Measurements from ENCODE around the gene NMT2. TPM values are rescaled to one million over a fixed set of nuclear protein-coding genes. Genes with fewer than 3 reads are reported as not detected.

Gene NMT2
- total RNA-seq, 1 experiment from 2014 or later = 15.7 TPM

GRCh38 chr10:15137636-15138035 lies 30.9 kb downstream of the NMT2 start:
- ChIA-PET CTCF (no interaction called here), POLR2A (ENCODE audit: low non-redundant PET) (interaction anchor here (0.7 kb wide), 1 partner anchor 84 kb away, joined by 10 read pairs; no protein-coding TSS in a partner anchor)
- no peak for DNase-seq (ENCODE audit: low spot score)
- Histone ChIP-seq H3K4me3 (ENCODE audit: low read depth, low read length, poor library complexity, severe bottlenecking) (no peak overlapping the region), H3K4me1 (ENCODE audit: insufficient read depth, low read length, poor library complexity, severe bottlenecking) (peaks cover 11% of the 10 kb centered on the region), H3K9me3 (ENCODE audit: low read depth, low read length, poor library complexity, severe bottlenecking) (no peaks in the 10 kb centered on the region), H3K27ac (ENCODE audit: low read depth, low read length, poor library complexity, severe bottlenecking) (no peak overlapping the region), H3K27me3 (replicated peaks; ENCODE audit: insufficient read depth, low read depth, low read length, poor library complexity) (no peaks in the 10 kb centered on the region), H3K36me3 (ENCODE audit: insufficient read depth, low read length, poor library complexity, severe bottlenecking) (no peaks in the 10 kb centered on the region)
- TF ChIP-seq CTCF (conservative IDR thresholded peaks at IDR 0.05; ENCODE audit: low read depth, low read length) = no peak
- no TSS peak for BruUV-seq (replicated peaks)
- intact Hi-C loops (cut with micrococcal nuclease; ENCODE audit: unreplicated experiment) = no loop called here

- Histone ChIP-seq H3K4me1 (ENCODE audit: insufficient read depth, low read length, poor library complexity, severe bottlenecking) (peaks cover 11% of the 10 kb centered on the region), H3K27me3 (replicated peaks; ENCODE audit: insufficient read depth, low read depth, low read length, poor library complexity) (no peaks in the 10 kb centered on the region), H3K27ac (ENCODE audit: low read depth, low read length, poor library complexity, severe bottlenecking) (no peak overlapping the region), H3K9me3 (ENCODE audit: low read depth, low read length, poor library complexity, severe bottlenecking) (no peaks in the 10 kb centered on the region), H3K36me3 (ENCODE audit: insufficient read depth, low read length, poor library complexity, severe bottlenecking) (no peaks in the 10 kb centered on the region), H3K4me3 (ENCODE audit: low read depth, low read length, poor library complexity, severe bottlenecking) (no peak overlapping the region)
- intact Hi-C loops (cut with micrococcal nuclease; ENCODE audit: unreplicated experiment) = no loop called here
- no peak for TF ChIP-seq CTCF (conservative IDR thresholded peaks at IDR 0.05; ENCODE audit: low read depth, low read length)
- no peak for TF ChIP-seq EZH2 (IDR thresholded peaks at IDR 0.05; ENCODE audit: borderline replicate concordance, low read depth, low read length, poor library complexity, severe bottlenecking)
- no peak for DNase-seq (ENCODE audit: low spot score)
- ChIA-PET POLR2A (ENCODE audit: low non-redundant PET) (no interaction called here), CTCF (no interaction called here)
- BruUV-seq (replicated peaks) = no TSS peak
Measured at GRCh38 chr10:15137036-15137359, 31.5 kb downstream of the NMT2 start.

DNA sequence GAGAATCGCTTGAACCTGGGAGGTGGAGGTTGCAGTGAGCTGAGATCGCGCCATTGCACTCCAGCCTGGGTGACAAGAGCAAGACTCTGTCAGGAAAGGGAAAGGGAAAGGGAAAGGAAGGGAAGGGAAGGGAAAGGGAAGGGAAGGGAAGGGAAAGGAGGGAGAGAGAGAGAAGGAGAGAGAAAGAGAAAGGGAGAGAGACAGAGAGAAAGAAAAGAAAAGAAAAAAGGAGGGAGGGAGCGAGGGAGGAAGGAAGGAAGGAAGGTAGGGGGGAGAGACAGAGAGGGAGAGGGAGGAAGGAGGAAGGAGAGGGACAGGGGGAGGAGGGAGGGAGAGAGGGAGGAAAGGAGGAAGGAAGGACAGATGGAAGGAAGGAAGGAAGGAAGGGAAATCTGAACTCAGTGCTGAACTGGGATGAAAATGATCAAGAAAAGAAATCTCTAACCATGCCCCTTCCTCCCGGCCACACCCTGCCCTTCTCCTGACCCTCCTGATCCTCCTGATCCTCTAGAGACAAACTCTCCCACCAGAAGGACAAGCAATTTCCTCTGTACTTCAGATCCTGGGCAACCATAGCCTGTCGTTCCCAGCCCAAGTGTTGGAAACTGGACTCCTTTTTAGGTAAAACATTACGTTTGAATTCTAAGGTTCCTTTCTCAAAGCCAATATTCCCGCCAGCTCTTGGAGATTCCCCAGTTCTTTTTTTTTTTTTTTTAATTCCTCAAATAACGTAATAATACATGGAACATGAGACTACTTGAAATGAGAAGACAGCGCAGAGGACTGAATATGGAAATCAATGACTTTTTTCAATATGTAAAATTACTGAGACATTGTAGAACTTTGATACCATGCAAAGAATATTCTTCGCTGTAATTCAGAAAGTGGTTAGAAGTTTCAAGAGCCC lies 32.1 kb downstream of the NMT2 start:
- no TSS peak for BruUV-seq (replicated peaks)
- ChIA-PET CTCF (no interaction called here), POLR2A (ENCODE audit: low non-redundant PET) (no interaction called here)
- H3K9me3 ChIP-seq (ENCODE audit: low read depth, low read length, poor library complexity, severe bottlenecking) = no peaks in the 10 kb centered on the region
- DNase-seq (ENCODE audit: low spot score) = no peak
- H3K4me1 ChIP-seq (ENCODE audit: insufficient read depth, low read length, poor library complexity, severe bottlenecking) = peaks cover 7% of the 10 kb centered on the region
- no peaks in the 10 kb centered on the region for H3K27me3 ChIP-seq (replicated peaks; ENCODE audit: insufficient read depth, low read depth, low read length, poor library complexity)
- intact Hi-C loops (cut with micrococcal nuclease; ENCODE audit: unreplicated experiment) = no loop called here
- no peak overlapping the region for H3K27ac ChIP-seq (ENCODE audit: low read depth, low read length, poor library complexity, severe bottlenecking)
- no peak overlapping the region for H3K4me3 ChIP-seq (ENCODE audit: low read depth, low read length, poor library complexity, severe bottlenecking)
- no peaks in the 10 kb centered on the region for H3K36me3 ChIP-seq (ENCODE audit: insufficient read depth, low read length, poor library complexity, severe bottlenecking)
- no peak for TF ChIP-seq EZH2 (IDR thresholded peaks at IDR 0.05; ENCODE audit: borderline replicate concordance, low read depth, low read length, poor library complexity, severe bottlenecking)
- TF ChIP-seq CTCF (conservative IDR thresholded peaks at IDR 0.05; ENCODE audit: low read depth, low read length) = no peak
